Right lobe of liver (tissue), 6 donors: ENCODE data around the gene HAUS6. TPM values are rescaled to one million over a fixed set of nuclear protein-coding genes. Genes with fewer than 3 reads are reported as not detected.

ENCODE experiments used
- ATAC-seq, 4 donors: fragments of 200-7000 bp; cut with Tn5 transposase; one replicate each; pipeline ENCODE4 v1.9.1; 2020; ENCODE audit warnings: mild to moderate bottlenecking in 4 of 4, moderate library complexity in 4 of 4
- DNase-seq, 3 donors: peaks; one replicate each; pipeline ENCODE4 v3.0.0-alpha.2; 2020
- H3K27ac ChIP-seq, 3 donors: fragments of 200-600 bp; one replicate each; pipeline ENCODE4 v1.8.0; 2022
- H3K27me3 ChIP-seq, 2 donors: fragments of 200-600 bp; one replicate each; pipeline ENCODE4 v1.8.0; 2022
- H3K36me3 ChIP-seq, 4 donors: fragments of 200-600 bp; sonication (generic) in 1 of 4; one replicate each; pipeline versions ENCODE4 v1.5.1 to v1.8.0; 2017 to 2022; ENCODE audit warnings: control low read depth in 1 of 4
- H3K4me1 ChIP-seq, 4 donors: fragments of 200-600 bp; sonication (generic) in 1 of 4; one replicate each; pipeline versions ENCODE4 v1.5.1 to v1.8.0; 2017 to 2022; ENCODE audit warnings: control low read depth in 1 of 4
- H3K4me3 ChIP-seq, 3 donors: fragments of 200-600 bp; one replicate each; pipeline ENCODE4 v1.8.0; 2022
- H3K9me3 ChIP-seq, 4 donors: fragments of 200-600 bp; sonication (generic) in 1 of 4; one replicate each; pipeline versions ENCODE4 v1.5.1 to v1.8.0; 2017 to 2022; ENCODE audit warnings: control low read depth in 1 of 4
- POLR2A ChIP-seq: fragments of 450-650 bp; IDR thresholded peaks from one replicate; pipeline ENCODE4 v1.6.1; 2017; ENCODE audit warnings: antibody characterized with exemption, mild to moderate bottlenecking
- WGBS: methylation state at CpG from one replicate; pipeline ENCODE4 v1.1.6; 2018; ENCODE audit warnings: low coverage, low lambda C conversion rate; ENCODE audit not compliant: insufficient coverage; ENCODE audit errors: missing lambda C conversion rate; 5-methylcytosine and 5-hydroxymethylcytosine counted together
- intact Hi-C, 2 donors: fragments of 100-400 bp; cut with DNase I; formaldehyde crosslinking; loops; one replicate each; pipeline versions ENCODE4 v1.11.2 to v1.14.1; 2022
- total RNA-seq, 6 experiments: library from RNA; depleted of rRNA in 2 of 6; stranded (reverse); fragments of >200 nt in 2 of 6; fragmentation: NEBNext Ultra II Directional in 3 of 6; extraction: Animal tissue kit (Norgen Biotek cat#: 25700) in 3 of 6; gene quantifications; one replicate each; pipeline versions ENCODE4 v1.1.0 to v1.2.4, GENCODE V29; 2016 to 2023
- TF ChIP-seq, protein P1 (sequence below), 4 donors: fragments of 200-600 bp in 3 of 4; fragments of 450-650 bp in 1 of 4; IDR thresholded peaks; one replicate each; pipeline versions ENCODE4 v1.5.1 to v1.8.0; 2016 to 2022; ENCODE audit warnings: antibody characterized with exemption in 4 of 4, mild to moderate bottlenecking in 2 of 4
- donor health status: DM: no; HTN: yes; CAD: no.
- donor health status: DM: no; HTN: no; CAD: no.
- donor health status: DM: no; HTN: no; CAD: no.
- donor health status: DM: no; HTN: yes; CAD: no.
- donor health status: DM: no; HTN: yes; CAD: no.

Gene HAUS6
- total RNA-seq, 6 experiments from 2014 or later = 2.9 to 8.1 (median 4.3) TPM

DNA sequence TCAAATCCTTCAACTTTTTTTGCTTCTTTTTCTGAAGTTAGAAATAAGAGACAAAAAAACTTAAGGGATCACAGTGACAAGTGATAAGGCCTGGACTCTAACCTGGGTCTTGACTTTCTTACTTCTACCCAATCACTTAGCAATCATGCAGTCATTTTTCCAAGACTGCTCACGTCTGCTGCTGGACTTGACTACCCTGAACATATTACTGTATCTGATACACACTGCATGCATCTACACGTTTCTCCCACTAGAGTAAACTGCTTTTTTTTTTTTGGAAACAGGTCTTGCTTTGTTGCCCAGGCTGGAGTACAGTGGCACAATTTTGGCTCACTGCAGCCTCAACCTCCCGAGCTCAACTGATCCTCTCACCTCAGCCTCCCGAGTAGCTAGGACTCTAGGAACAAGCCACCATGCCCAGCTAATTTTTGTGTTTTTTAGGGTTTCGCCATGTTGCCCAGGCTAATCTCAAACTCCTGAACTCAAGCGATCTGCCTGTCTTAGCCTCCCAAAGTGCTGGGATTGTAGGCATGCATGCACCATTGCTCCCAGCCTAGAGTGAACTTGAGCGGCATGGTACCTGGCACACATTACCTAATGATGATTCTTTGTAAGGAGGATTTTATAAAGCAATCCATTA lies 17.2 kb upstream of the HAUS6 start:
- WGBS = 69% methylated on average over 6 of the region's 7 CpGs
- Histone ChIP-seq H3K4me3 (no peak overlapping the region), H3K27me3 (no peaks in the 10 kb centered on the region), H3K4me1 (peaks cover 0 to 56% (median 20%) of the 10 kb centered on the region in 4 donors), H3K36me3 (peaks cover 7 to 92% (median 65%) of the 10 kb centered on the region in 4 donors), H3K27ac (no peak overlapping the region), H3K9me3 (no peaks in the 10 kb centered on the region)
- TF ChIP-seq, protein P1, sequence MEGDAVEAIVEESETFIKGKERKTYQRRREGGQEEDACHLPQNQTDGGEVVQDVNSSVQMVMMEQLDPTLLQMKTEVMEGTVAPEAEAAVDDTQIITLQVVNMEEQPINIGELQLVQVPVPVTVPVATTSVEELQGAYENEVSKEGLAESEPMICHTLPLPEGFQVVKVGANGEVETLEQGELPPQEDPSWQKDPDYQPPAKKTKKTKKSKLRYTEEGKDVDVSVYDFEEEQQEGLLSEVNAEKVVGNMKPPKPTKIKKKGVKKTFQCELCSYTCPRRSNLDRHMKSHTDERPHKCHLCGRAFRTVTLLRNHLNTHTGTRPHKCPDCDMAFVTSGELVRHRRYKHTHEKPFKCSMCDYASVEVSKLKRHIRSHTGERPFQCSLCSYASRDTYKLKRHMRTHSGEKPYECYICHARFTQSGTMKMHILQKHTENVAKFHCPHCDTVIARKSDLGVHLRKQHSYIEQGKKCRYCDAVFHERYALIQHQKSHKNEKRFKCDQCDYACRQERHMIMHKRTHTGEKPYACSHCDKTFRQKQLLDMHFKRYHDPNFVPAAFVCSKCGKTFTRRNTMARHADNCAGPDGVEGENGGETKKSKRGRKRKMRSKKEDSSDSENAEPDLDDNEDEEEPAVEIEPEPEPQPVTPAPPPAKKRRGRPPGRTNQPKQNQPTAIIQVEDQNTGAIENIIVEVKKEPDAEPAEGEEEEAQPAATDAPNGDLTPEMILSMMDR (IDR thresholded peaks at IDR 0.05) = no peak
- TF ChIP-seq POLR2A = no peak
- no peak for ATAC-seq
- intact Hi-C loops = loop anchor here in 1 of 2 donors (10.0 kb wide), 1 partner anchor 55 kb away; no protein-coding TSS in a partner anchor
- DNase-seq = no peak

DNA sequence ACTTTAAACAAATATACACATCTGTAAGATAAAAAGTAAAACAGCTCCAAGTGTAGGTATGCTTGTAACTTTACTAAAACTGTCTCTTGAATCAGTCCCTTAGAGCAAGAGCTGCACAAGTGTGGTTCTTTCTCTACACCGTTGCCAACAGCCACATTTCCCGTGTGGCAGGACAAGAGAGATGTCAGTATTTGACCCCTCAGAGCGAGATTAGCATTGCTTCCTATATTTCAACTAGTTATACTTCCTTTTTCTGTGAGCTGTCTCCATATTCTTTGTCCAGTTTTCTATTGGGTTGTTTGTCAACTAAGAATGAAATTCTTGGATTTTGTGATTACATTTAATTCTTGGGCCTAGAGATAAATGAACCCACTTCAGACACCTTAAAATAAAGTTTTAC lies 16.5 kb upstream of the HAUS6 start:
- Histone ChIP-seq H3K4me3 (no peak overlapping the region), H3K27me3 (no peaks in the 10 kb centered on the region), H3K9me3 (no peaks in the 10 kb centered on the region), H3K27ac (peak overlapping the region in 2 of 3 donors; percentile 1 to 8), H3K36me3 (peaks cover 7 to 92% (median 65%) of the 10 kb centered on the region in 4 donors), H3K4me1 (peaks cover 0 to 49% (median 20%) of the 10 kb centered on the region in 4 donors)
- ATAC-seq (no peak), DNase-seq (no peak)
- TF ChIP-seq, protein P1 (IDR thresholded peaks at IDR 0.05) = no peak
- no peak for TF ChIP-seq POLR2A
- WGBS = 42% methylated on average over 3 of the region's 3 CpGs
- intact Hi-C loops = no loop called here

DNA sequence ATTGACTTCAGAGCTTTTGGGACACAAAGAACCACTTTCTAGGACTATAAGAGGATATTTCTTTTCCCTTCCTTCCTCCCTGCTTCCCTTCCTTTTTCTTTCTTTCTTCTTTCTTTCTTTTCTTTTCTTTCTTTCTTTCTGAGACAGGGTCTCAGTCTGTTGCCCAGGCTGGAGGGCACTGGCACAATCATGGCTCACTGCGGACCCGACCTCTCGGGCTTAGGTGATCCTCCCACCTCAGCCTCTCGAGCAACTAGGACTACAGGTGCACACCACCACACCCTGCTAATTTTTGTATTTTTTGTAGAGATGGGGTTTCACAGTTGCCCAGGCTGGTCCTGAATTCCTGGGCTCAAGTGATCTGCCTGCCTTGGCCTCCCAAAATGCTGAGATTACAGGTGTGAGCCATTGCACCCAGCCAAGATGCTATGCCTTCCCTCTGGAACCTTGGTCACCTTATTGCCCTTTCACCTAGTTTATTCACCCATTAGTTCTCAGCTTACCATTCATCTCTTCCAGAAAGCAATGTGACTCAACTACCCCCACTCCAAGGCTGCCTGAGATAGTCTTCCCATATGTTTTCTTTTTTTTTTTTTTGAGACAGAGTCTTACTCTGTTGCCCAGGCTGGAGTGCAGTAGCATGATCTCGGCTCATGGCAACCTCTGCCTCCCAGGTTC lies 14.5 kb upstream of the HAUS6 start:
- H3K4me3 ChIP-seq = no peak overlapping the region
- no peak overlapping the region for H3K27ac ChIP-seq
- 86% methylated on average over 5 of the region's 5 CpGs for WGBS
- intact Hi-C loops = no loop called here
- H3K9me3 ChIP-seq = no peaks in the 10 kb centered on the region
- DNase-seq (no peak), ATAC-seq (peak in 1 of 4 donors; percentile 7)
- no peaks in the 10 kb centered on the region for H3K27me3 ChIP-seq
- TF ChIP-seq POLR2A = peak; percentile 31
- TF ChIP-seq, protein P1 (IDR thresholded peaks at IDR 0.05) = no peak
- H3K4me1 ChIP-seq = peaks cover 0 to 32% (median 12%) of the 10 kb centered on the region in 4 donors
- H3K36me3 ChIP-seq = peaks cover 7 to 72% (median 58%) of the 10 kb centered on the region in 4 donors

DNA sequence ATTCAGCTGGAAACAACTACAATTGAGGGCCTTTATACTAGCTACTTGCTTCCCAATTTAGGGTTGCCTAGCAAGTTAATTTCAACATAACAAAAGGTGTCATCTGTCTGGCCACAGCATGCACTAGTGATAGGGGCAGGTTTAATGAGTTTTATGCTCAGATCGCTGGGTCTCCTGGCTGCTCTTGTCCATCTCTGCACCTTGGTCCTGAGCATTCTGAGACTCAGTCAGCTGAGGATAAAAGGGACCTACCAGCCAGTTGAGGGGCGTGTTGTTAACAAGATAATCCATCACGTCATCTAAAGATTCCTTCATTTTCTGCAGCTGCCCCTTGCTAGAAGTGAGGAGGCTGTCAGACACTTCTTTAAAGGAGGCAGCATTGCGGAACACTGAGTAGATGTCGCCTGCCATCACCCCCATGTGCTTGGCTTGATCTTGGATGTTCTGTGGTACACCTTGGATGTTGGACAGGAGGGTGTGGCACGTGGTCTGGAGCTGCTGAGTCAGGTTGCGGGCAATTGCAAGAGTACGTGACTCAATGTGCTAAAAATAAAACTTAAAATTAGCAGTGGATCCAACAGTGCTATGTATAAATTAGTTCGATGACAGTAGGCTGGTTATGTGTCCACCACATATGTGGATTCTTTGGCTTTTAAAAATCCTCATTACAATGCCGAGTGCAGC lies 13.5 kb upstream of the HAUS6 start:
- Histone ChIP-seq H3K36me3 (peaks cover 7 to 63% (median 52%) of the 10 kb centered on the region in 4 donors), H3K27me3 (no peaks in the 10 kb centered on the region), H3K4me3 (no peak overlapping the region), H3K9me3 (no peaks in the 10 kb centered on the region), H3K27ac (no peak overlapping the region), H3K4me1 (peaks cover 0 to 24% (median 11%) of the 10 kb centered on the region in 4 donors)
- peak in 3 of 4 donors; percentile 9 to 39 (median 14) for ATAC-seq
- WGBS = 55% methylated on average over 8 of the region's 10 CpGs
- intact Hi-C loops = no loop called here
- no peak for TF ChIP-seq POLR2A
- TF ChIP-seq, protein P1 (IDR thresholded peaks at IDR 0.05) = no peak
- DNase-seq = no peak
